Measurements from ENCODE around the gene KCTD8.

DNA sequence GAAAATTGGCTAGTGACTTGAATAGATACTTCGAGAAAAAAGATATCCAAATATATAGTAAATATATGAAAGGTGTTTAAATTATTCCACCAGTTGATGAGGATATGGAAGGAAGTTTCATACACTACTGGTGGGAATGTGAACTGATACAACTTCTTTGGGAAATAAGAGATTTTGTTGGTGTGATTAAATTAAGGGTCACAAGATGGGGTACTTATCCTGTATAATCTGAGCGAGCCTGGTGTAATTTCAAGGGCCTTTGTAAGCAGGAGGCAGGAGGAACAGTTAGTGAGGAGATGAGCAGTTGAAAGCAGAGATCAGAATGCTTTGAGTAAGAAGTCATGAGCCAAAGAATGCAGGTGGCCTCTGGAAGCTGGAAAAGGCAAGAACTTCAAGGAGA lies 192.2 kb downstream of the KCTD8 start:
- TF ChIP-seq, protein P1, sequence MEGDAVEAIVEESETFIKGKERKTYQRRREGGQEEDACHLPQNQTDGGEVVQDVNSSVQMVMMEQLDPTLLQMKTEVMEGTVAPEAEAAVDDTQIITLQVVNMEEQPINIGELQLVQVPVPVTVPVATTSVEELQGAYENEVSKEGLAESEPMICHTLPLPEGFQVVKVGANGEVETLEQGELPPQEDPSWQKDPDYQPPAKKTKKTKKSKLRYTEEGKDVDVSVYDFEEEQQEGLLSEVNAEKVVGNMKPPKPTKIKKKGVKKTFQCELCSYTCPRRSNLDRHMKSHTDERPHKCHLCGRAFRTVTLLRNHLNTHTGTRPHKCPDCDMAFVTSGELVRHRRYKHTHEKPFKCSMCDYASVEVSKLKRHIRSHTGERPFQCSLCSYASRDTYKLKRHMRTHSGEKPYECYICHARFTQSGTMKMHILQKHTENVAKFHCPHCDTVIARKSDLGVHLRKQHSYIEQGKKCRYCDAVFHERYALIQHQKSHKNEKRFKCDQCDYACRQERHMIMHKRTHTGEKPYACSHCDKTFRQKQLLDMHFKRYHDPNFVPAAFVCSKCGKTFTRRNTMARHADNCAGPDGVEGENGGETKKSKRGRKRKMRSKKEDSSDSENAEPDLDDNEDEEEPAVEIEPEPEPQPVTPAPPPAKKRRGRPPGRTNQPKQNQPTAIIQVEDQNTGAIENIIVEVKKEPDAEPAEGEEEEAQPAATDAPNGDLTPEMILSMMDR (IDR thresholded peaks at IDR 0.05): no peak
- TF ChIP-seq POLR2A (IDR thresholded peaks at IDR 0.05; ENCODE audit: low read depth): no peak
